Measurements from ENCODE around the gene C16orf46.
"Not testable (repeated sequence)": the region's sequence is repeated elsewhere in the genome, so short reads cannot be mapped to it uniquely, and the experiment has no call there.

The C16orf46 gene, protein sequence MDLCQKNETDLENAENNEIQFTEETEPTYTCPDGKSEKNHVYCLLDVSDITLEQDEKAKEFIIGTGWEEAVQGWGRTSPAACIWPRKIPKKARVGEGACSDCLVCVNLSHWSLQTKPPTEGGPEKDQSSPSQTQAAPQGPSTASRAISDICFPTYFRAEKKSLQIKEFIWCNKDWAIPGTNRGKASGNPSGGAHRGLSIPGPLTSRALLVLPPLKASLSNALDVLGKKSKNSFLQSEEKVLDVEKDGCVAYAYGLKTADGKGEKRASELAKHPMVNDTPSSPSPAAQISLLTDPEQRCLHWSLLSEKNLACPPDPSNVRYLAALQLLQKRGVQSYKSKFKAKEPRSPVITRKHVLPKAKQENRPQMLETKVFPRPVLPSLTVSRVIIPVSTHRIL

DNA sequence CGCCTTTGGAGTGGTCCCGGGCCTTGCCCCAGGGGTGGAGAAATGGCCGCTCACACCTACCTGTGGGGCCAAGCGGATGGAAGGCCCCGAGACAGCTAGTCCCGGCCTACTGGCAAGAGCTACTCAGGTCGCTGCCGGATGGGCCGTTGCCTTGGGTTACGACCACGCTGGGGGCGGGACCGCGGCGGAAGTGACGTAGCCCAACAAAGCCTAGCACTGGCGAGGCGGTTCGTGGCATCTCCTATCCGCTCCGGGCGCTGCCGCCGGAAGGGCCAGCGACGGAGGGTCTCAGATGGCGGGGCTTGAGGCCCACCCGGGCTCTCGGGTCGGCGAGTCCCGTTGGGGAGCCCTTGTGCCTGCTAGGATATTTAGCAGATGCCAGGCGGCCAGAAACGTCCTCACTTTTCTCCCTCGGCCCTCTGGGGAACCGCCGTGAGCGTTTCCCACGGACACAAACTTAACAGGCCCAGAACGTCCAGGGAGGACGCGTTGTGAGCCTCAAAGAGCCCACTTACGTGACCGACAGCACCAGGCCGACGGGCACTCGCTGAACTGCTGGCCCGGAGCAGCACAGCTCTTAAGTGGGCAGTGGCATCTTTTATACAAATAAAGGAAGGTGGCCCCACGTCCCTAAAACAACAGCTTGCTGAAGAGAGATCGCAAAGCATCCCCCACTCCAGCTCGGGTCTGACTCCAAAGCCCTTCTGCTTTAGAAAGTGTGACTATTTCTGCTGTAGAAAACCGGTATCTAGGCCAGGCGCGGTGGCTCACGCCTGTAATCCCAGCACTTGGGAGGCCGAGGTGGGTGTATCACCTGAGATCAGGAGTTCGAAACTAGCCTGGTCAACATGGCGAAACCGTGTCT is at the start of gene C16orf46:
Gene C16orf46 (minus strand): TSS at position 163 of the 865 bp plus-strand sequence. CDS start 13,283 bp downstream, outside the sequence.
- peak; percentile 96 to 97 (median 96) for DNase-seq

DNA sequence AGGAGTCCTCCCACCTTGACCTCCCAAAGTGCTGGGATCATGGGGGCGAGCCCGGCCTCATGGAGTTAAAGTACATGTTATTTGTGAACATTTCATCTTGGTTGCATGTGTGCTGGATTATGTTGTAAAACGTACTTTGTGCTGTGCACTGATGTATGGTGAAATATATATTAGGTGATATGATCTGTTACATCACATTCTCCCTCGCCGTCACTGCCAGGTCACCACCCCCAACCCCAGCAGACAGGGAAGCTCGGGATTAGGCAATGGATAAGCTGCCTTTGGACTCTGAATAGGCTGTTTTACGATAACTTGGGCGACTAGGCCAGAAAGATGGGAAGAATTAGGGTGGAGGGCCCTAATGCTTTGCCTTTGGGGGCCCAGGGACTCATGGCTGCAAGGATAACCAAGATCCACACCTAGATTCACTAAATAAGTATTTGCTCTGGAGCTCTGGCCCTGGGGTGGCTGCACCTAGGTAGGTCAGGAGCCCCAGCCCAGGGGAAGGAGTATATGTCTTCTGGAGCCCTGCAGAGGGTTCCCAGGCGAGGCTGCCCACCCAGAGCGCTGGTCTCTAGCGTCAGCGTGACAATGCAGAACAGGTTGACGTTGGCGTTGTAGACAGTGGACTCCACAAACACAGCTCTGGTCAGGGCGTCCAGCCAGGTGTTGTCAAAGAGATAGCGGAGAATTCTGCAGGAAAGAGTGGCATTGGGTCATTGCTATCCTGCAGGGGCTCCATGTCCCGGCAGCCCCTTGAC is 46.2 kb upstream of the C16orf46 start:
- no peak for DNase-seq

DNA sequence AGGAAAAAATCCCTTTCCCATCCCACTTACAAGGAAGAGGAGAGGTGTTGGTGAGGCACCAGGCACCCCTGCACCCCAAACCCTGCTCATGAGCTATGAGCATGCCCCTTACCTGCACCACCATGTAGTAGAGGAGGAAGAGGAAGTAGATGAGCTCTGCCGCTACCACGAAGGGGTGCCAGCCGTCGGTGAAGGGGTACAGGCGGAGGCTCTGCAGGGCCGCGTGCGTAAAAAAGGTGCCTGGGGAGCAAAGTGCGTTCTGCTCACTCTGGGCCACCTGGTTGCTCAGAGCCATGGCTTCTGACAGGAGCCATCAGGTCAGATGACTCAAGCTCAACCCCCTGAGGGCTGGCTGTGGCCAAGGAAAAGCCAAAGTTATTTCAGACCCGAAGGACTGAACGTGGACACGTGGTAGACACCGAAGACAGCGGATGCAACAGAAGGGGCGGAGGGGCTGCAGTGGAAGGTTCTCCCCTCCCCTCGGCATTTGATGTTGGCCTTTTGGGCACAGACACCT is 44.5 kb upstream of the C16orf46 start:
- no peak for DNase-seq

DNA sequence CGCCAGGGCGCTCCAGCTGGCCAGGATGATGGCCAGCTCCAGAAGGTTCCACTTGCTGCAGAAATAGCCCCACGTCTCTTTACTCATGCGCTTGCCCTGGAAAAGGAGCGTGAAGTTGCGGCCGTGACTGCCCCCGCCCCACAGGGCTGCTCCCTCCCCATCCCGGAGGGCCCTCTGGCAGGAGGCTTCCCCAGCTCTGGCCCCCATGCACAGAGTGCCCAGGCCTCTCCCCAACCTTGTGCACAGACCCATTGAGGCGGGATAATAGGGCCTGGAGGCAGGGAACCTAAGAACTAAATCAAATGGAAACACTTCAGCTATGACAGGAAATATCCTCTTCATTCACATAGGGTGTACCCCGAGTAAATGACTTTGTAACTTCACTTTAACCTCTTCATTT is 40.4 kb upstream of the C16orf46 start:
- no peak for DNase-seq

DNA sequence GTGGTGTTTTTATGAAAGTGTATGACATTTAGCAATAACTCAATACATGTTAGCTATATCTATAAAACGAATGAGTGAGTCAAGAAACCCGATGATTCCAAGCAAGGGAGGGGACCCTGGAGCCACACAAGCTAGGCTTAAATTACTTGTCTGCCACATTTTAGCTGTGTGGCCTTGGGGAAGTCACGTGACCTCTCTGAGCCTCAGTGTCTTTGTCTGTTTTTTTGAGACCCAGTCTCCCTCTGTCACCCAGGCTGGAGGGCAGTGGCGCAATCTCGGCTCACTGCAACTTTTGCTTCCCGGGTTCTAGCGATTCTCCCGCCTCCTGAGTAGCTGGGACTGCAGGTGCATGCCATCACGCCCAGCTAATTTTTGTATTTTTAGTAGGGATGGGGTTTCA is 39.2 kb upstream of the C16orf46 start:
- DNase-seq: no peak

DNA sequence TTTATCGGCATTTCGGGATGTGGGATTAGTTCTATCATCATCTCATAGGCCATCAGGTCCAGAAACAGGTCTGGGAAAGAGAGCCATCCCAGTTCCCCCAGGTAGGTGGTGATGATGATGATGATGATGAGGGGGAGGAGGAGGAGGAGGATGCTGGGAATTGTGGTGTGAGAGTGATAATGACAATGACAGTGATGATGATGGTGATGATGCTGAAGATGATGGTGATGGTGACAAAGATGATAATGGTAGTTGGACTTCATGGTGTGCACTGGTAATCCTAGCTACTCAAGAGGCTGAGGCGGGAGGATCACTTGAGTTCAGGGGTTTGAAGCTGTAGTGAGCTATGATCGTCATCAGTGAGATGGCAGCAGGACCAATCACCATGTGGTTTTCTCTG is 35.4 kb upstream of the C16orf46 start:
- DNase-seq: no peak

DNA sequence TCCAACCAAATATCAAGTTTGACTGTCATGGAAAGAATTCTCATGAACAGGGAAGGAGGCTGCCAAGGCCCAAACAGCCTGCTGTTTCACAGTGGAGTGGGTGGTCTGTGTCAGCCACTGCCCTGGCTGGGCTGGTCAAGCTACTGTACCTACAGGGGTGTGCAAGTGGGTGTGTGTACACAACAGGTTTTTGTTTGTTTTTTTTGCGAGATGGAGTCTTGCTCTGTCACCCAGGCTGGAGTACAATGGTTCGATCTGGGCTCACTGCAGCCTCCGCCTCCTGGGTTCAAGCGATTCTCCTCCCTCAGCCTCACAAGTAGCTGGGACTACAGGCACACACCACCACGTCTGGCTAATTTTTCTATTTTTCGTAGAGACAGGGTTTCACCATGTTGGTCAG is 32.2 kb upstream of the C16orf46 start:
- DNase-seq: not testable (repeated sequence)

DNA sequence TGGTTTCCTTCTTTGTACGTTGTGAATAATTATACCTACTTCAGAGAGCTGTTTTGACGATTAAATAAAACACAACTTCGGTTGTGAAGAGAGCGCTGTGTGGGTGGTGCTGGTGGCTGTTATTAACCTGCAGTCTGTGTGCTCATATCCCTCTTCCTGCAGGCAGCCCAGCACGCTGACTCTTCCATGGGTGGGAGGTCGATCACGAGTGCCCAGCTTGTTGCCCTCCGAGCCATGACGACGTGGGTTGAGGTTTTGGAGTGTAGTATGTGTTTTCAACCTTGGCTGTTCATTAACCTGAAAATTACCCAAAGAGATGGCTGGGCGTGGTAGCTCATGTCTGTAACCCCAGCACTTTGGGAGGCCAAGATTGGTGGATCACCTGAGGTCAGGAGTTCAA is 30.5 kb upstream of the C16orf46 start:
- DNase-seq: no peak

DNA sequence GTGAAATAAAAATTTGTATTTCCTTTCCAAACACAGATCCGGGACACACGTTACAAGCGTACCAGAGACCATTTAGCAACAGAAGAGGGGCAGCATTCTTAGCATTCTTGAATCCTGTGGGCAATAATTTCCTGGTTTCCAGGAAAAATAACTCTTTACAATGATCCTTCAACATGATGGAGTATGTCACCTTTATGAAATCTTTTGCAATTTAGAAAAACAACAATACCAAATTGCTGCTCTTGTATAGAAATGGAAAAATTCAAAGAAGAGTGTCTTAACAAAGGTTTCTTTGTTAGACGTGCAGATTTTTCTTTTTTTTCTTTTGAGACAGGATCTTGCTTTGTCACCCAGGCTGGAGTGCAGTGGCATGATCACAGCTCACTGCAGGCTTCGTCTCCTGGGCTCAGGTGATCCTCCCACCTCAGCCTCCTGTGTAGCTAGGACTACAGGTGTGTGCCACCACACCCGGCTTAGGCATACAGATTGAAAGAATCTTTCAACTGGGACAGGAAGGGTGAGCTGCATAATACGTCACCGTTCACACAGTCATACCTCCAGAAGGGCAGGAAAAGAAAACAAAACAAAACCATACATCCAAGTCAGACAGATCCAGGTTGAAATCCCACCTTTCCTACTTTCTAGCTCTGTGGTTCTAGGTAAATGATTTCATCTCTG is 29.9 kb upstream of the C16orf46 start:
- no peak for DNase-seq

DNA sequence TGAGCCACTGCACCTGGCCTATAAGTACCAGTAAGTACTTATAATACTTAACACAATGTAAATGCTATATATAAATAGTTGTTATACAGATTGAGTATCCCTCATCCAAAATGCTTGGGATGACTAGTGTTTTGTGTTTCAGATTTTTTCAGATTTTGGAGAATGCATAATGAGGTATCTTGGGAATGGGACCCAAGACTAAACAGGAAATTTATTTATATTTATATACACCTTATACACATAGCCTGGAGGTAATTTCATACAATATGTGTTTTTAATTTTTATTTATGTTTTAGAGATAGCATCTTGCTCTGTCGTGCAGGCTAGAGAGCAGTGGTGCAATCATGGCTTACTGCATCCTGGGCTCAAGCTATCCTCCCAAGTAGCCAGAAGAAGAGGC is 28.9 kb upstream of the C16orf46 start:
- no peak for DNase-seq

DNA sequence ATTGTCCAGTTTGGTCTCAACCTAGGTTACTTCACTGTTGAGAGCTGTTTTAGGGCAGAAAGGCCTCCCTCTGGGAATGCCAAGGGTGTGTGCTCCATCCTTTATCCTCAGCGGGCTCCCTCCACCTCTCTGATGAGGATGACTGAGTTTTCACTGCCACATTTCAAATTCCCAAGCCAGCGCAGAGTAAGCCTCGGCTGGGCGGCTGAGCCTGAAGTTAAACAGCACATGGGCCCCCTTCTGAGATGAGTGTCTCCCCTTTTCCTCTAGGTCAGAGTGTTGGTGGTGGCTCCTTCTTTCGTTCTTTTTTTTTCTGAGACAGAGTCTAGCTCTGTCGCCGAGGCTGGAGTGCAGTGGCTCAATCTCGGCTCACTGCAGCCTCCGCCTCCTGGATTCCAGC is 24.7 kb upstream of the C16orf46 start:
- DNase-seq: no peak

DNA sequence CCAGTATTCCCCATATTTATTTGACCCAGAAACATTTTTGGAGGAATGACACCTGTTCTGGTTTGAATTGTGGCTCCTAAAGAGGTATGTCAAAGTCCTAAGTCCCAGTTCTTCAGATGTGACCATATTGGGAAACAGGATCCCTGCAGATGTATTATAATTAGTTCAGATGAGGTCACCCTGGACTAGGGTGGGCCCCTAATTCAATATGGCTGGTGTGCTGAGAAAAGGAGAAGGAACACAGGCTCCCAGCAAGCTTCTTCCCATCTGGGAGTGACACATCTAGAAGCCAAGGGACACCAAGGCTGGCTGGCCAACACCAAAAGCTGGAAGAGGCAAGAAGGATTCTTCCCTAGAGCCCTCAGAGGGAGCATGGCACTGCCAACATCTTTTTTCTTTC is 22.9 kb upstream of the C16orf46 start:
- peak; percentile 6 to 19 (median 11) for DNase-seq

DNA sequence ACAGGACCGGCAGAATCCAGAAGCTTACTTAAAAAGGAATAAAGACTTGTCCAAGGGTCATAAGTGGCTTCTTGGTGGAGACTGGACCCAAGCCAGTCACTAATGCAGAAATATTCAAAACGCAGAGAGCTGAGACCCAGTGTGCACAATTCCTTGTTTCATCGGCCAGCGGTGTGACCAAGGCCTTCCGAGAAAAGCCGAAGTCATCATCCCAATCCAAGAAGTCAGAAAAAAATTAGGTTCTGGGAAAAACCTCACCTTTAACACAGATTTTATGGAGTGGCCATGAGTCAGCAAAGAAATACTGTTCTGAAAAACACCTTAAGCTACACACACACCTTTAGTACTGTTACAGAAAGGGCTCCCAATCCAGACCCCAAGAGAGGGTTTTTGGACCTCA is 20.2 kb upstream of the C16orf46 start:
- no peak for DNase-seq

DNA sequence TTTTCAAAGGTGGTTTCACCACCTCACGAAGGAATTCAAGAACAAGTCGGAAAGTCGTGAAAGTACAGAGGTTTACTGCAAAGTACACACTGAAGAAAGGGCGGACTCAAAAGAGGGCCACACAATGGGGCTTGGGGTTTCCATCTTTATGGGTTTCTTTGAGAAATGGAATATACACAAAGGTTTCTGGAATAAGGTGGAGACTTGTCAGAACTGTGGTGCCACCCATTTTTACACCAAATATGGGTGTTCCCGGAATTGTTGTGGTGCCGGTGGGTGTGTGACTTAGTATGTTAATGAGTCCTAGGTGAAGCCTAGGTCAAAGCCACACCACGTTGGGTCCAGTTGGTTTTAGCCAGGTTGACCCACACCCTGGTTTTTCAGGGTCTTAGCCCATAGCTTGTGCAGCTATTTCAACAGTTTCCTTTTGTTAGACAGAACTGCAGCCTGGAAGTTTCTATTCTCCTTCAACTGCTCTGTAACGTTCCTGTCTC is 19.7 kb upstream of the C16orf46 start:
- no peak for DNase-seq

DNA sequence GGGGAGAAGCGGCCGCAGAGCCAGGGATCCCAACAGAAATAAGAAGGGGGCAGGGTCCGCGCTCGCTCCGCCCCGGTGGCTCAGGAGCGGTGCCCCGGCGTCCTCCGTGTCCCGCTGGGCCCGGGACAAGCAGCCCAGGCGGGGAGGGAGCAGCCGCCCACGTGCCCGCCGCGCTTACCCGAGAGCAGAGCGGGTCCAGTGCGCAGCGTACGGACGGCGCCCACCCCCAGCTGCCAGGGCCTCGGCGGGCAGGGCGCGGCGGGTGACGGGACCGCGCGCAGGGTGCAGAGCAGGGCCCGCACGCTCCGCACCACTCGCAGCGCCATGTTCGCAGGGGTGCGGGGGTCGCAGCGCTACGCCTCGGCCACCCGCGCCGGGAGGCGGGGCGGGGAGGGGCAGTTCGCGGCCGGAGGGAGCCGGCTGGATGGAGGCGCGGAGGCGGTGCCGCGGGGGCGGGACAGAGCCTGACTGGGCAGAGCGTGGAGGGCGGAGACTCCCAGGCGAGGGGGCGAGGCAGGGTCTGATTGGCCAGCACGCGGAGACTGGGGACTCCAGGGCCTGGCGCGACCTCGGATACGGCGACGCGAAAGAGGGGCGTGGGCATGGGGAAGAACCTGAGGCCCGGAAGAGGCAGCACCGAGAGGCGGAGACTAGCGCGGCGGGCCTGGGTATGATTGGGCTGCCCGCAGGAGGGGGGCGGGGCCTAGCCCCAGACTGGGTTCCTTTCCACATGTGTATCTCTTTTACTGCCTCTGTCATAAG is 19.1 kb upstream of the C16orf46 start, which contains the start of gene GCSH:
Gene GCSH (minus strand): TSS at position 443 of the 762 bp plus-strand sequence. CDS start 117 bp downstream, at position 326.
- peak; percentile 99 for DNase-seq

DNA sequence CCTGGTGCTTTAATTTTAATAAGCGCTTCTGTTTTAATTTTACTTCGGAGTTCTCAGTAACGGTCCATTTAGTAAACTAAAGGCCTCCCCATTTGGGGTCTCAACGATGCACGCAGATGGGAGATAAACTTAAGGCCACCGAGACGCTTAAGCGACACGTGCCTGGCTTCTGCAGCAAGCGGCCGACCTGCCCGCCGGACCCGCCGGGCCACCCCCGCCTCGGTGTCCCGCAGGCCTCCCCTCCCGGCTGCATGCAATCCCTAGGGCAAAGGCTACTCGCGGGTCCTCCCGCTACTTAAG is 18.6 kb upstream of the C16orf46 start:
- no peak for DNase-seq

DNA sequence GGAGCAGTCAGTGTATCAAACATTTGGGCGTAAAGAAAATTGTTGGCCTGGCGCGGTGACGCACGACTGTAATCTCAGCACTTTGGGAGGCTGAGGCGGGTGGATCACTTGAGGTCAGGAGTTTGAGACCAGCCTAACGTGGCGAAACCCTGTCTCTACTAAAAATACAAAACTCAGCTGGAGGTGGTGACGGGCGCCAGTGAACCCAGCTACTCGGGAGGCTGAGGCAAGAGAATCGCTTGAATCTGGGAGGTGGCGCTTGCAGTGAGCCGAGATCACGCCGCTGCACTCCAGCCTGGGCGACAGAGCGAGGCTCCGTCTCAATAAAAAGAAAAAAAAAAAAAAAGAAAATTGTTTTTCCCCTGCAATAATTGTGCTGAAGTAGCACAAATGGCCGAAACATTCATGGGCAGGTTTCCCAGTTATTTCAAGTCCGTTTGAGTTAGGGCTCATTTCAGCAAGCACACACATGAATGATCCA is 17.8 kb upstream of the C16orf46 start:
- DNase-seq: no peak

DNA sequence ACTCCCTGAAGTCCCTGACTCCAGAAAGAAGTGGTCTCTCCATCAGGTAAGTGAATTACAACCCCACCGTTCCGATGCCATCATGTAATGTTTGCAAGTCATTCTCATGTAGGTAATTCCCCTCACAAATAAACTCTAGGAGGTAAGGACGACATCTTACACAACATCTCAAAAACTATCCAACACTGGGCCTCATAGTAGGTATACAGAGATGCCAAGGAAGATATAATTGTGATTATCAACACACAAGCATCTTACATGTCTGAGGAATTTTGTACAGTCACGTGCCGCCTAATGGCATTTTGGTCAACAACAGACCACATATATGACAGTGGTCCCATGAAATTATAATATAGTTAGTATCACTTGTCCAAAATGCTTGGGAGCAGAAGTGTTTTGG is 11.8 kb upstream of the C16orf46 start:
- DNase-seq: no peak

DNA sequence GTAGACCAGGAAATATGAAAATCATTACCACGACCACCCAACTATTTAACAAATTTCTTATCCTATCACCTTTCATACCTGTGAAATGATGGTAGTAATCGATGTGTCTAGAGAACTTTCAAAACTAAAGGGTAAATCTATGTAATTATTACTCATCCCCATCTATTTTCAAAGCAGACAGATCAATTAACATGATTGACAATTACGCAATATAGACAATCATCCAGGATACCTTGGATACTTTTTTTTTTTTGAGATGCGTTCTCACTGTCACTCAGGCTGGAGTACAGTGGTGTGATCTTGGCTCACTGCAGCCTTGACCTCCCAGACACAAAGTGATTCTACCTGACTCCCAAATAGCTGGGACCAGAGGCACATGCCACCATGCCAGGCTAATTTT is 4.0 kb upstream of the C16orf46 start:
- no peak for DNase-seq

DNA sequence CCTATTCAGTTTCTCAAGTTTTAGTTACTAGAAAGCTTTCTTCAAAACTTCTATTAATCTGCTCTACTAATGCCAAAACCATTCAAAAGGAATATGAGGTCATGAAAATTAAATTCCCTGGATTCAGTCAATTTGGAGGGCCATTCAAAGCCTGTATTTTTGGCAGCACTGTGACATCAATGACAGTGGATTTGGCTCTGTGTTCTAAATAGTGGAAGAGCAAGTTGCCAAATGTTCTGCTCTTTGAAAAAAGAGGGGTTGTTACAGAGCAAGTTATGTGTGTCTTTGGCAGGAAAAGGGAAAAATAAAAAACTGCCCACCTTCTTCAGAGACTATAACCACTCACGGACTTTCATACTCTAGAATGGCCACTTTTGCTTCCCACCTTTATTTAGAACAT is 3.2 kb upstream of the C16orf46 start:
- DNase-seq: no peak

DNA sequence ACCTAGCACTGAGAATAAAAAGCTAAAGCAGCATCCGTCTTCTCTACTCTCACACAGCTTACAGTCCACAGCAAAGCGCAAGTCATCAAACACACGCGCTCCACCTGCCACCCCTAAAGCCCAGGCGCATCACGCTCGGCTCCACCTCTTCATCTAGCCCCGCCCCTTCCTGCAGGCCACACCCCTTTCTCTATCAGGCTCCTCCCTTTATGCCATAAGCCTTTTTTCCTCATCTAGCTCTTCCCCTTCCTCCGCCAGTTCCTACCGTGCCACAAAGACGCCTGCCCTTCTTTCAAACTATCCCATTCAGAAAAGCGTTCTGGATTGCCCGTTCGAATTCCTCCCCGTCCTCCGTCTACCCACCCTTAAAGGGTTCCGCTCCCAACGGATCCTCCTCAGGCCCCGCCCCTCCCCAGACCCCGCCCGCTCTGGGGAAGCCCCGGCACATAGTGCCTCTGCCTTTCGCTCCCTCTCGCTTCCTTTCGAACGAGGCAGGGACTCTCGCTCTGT is 417 bp downstream of the C16orf46 start:
- DNase-seq: peak; percentile 87 to 95 (median 90)

Measured in suppressor macrophage treated with lipopolysaccharide for 1 hour (primary cell).